ENCODE results near the gene XDH. TPM values are rescaled to one million over a fixed set of nuclear protein-coding genes. Genes with fewer than 3 reads are reported as not detected.
A peak's percentile ranks its signal among the peaks of the same experiment; 100 is the strongest.

XDH gene
- total RNA-seq, 1 experiment from 2014 or later: 47.5 TPM

- Mint-ChIP-seq H3K27me3 (ENCODE audit: insufficient read depth, unreplicated experiment) (no peaks in the 10 kb centered on the region), H3K4me1 (ENCODE audit: insufficient read depth, unreplicated experiment) (no peaks in the 10 kb centered on the region), H3K36me3 (ENCODE audit: insufficient read depth, unreplicated experiment) (no peaks in the 10 kb centered on the region), H3K9me3 (ENCODE audit: unreplicated experiment) (no peaks in the 10 kb centered on the region), H3K27ac (ENCODE audit: low read depth, unreplicated experiment) (no peak overlapping the region), H3K4me3 (ENCODE audit: unreplicated experiment) (no peak overlapping the region)
- no TSS peak for BruUV-seq (replicated peaks)
- intact Hi-C loops (cut with micrococcal nuclease): no loop called here
- CTCF ChIA-PET: interaction anchor here (1.1 to 1.6 kb wide), 2 partner anchors 21 to 36 kb away, joined by 3 read pairs; no protein-coding TSS in a partner anchor
- POLR2A ChIA-PET: interaction anchor here (0.6 kb wide), 1 partner anchor 662 kb away, joined by 3 read pairs; no protein-coding TSS in a partner anchor
- TF ChIP-seq CTCF (IDR thresholded peaks at IDR 0.05; ENCODE audit: unreplicated experiment): no peak
- peak; percentile 3 for DNase-seq (ENCODE audit: unreplicated experiment)
Observed at GRCh38 chr2:31297751-31298150, 116.8 kb downstream of the XDH start.

GRCh38 chr2:31296641-31297287 lies 117.8 kb downstream of the XDH start:
- ChIA-PET POLR2A (no interaction called here), CTCF (interaction anchor here (1.1 to 1.6 kb wide), 2 partner anchors 22 to 37 kb away, joined by 3 read pairs; no protein-coding TSS in a partner anchor)
- Mint-ChIP-seq H3K9me3 (ENCODE audit: unreplicated experiment) (no peaks in the 10 kb centered on the region), H3K27ac (ENCODE audit: low read depth, unreplicated experiment) (no peak overlapping the region), H3K4me3 (ENCODE audit: unreplicated experiment) (no peak overlapping the region), H3K36me3 (ENCODE audit: insufficient read depth, unreplicated experiment) (no peaks in the 10 kb centered on the region), H3K27me3 (ENCODE audit: insufficient read depth, unreplicated experiment) (no peaks in the 10 kb centered on the region), H3K4me1 (ENCODE audit: insufficient read depth, unreplicated experiment) (no peaks in the 10 kb centered on the region)
- intact Hi-C loops (cut with micrococcal nuclease): no loop called here
- TF ChIP-seq CTCF (IDR thresholded peaks at IDR 0.05; ENCODE audit: unreplicated experiment): no peak
- no TSS peak for BruUV-seq (replicated peaks)
- DNase-seq (ENCODE audit: unreplicated experiment): no peak

DNA sequence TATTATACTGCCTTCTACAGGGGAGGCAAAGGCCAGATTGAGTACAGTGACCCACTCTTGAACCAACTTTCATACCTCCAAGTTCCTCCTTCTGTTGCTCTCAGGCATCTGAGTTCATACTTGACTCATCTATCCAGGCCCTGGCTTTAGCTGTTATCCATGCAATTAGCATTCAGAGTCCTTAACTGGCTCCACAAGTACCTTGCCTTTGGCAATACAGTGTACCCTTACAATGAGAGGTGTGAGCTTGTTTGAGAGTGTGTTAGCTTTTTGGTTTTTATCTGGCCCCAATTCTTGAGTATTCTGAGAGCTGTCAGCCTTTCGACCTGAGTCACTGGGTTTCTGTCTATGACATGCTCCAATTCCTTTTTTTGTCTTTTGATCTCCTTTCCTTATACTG lies 120.3 kb downstream of the XDH start:
- POLR2A ChIA-PET: interaction anchor here (0.7 kb wide), 1 partner anchor 228 kb away, joined by 3 read pairs; no protein-coding TSS in a partner anchor
- CTCF ChIA-PET: interaction anchor here (0.7 kb wide), 1 partner anchor 229 kb away, joined by 3 read pairs; no protein-coding TSS in a partner anchor
- H3K36me3 Mint-ChIP-seq (ENCODE audit: insufficient read depth, unreplicated experiment): no peaks in the 10 kb centered on the region
- no peak for TF ChIP-seq CTCF (IDR thresholded peaks at IDR 0.05; ENCODE audit: unreplicated experiment)
- BruUV-seq (replicated peaks): no TSS peak
- no peak for DNase-seq (ENCODE audit: unreplicated experiment)
- H3K27me3 Mint-ChIP-seq (ENCODE audit: insufficient read depth, unreplicated experiment): no peaks in the 10 kb centered on the region
- intact Hi-C loops (cut with micrococcal nuclease): no loop called here
- no peak overlapping the region for H3K4me3 Mint-ChIP-seq (ENCODE audit: unreplicated experiment)
- H3K9me3 Mint-ChIP-seq (ENCODE audit: unreplicated experiment): peaks cover 5% of the 10 kb centered on the region
- no peak overlapping the region for H3K27ac Mint-ChIP-seq (ENCODE audit: low read depth, unreplicated experiment)
- no peaks in the 10 kb centered on the region for H3K4me1 Mint-ChIP-seq (ENCODE audit: insufficient read depth, unreplicated experiment)

- Mint-ChIP-seq H3K4me3 (ENCODE audit: unreplicated experiment) (no peak overlapping the region), H3K27me3 (ENCODE audit: insufficient read depth, unreplicated experiment) (no peaks in the 10 kb centered on the region), H3K27ac (ENCODE audit: low read depth, unreplicated experiment) (no peak overlapping the region), H3K4me1 (ENCODE audit: insufficient read depth, unreplicated experiment) (peaks cover 6% of the 10 kb centered on the region), H3K9me3 (ENCODE audit: unreplicated experiment) (peaks cover 14% of the 10 kb centered on the region), H3K36me3 (ENCODE audit: insufficient read depth, unreplicated experiment) (no peaks in the 10 kb centered on the region)
- no peak for TF ChIP-seq CTCF (IDR thresholded peaks at IDR 0.05; ENCODE audit: unreplicated experiment)
- no TSS peak for BruUV-seq (replicated peaks)
- ChIA-PET POLR2A (no interaction called here), CTCF (interaction anchor here (0.5 to 1.0 kb wide), 2 partner anchors 301 to 576 kb away, joined by 4 to 5 read pairs; no protein-coding TSS in a partner anchor)
- intact Hi-C loops (cut with micrococcal nuclease): no loop called here
- DNase-seq (ENCODE audit: unreplicated experiment): no peak
Observed at GRCh38 chr2:31287654-31288053, 126.9 kb downstream of the XDH start.

Data from MCF 10A (cell line).